ENCODE results near the gene TMEM26. TPM values are rescaled to one million over a fixed set of nuclear protein-coding genes. Genes with fewer than 3 reads are reported as not detected.

TMEM26 gene
- total RNA-seq, 1 experiment from 2014 or later: 14.3 TPM

- Histone ChIP-seq H3K4me3 (ENCODE audit: low read depth in 2 of 2, low read length in 2 of 2) (no peak overlapping the region), H3K4me1 (ENCODE audit: control insufficient read depth, insufficient read depth, low read length) (peaks cover 6% of the 10 kb centered on the region; the same call in 1 of the 2 replicates), H3K27ac (ENCODE audit: low read length) (peak overlapping the region; percentile 4; the same call in 1 of the 2 replicates), H3K9me3 (ENCODE audit: control insufficient read depth, insufficient read depth, low read depth, low read length) (no peaks in the 10 kb centered on the region), H3K27me3 (ENCODE audit: control insufficient read depth, insufficient read depth, low read length) (no peaks in the 10 kb centered on the region), H3K36me3 (ENCODE audit: control insufficient read depth, insufficient read depth, low read length) (no peaks in the 10 kb centered on the region)
- no peak for TF ChIP-seq SIN3A (IDR thresholded peaks at IDR 0.05; ENCODE audit: borderline replicate concordance, insufficient read depth, low read depth, low read length)
- TF ChIP-seq CTCF (IDR thresholded peaks at IDR 0.05): no peak
- TF ChIP-seq REST (IDR thresholded peaks at IDR 0.05; ENCODE audit: insufficient read depth in 1 of 2, low read depth in 2 of 2, low read length in 1 of 2): no peak
- no peak for TF ChIP-seq TCF7L2 (IDR thresholded peaks at IDR 0.05; ENCODE audit: low read depth, low read length)
- TF ChIP-seq POLR2AphosphoS5 (IDR thresholded peaks at IDR 0.05; ENCODE audit: low read depth, low read length): no peak
- ATAC-seq: no peak
- no TSS peak for BruUV-seq (replicated peaks)
- in situ Hi-C loops (cut with HindIII; ENCODE audit: low pct_unique_long_range_greater_than_20kb, low sequenced_read_pairs) (no loop called here), intact Hi-C loops (cut with micrococcal nuclease; ENCODE audit: unreplicated experiment) (loop anchor here (10.0 kb wide), 1 partner anchor 357 kb away; no protein-coding TSS in a partner anchor)
- no peak for DNase-seq (ENCODE audit: low read depth, low spot score)
- ChIA-PET CTCF (interaction anchor here (0.6 kb wide), 1 partner anchor 178 kb away, joined by 3 read pairs; no protein-coding TSS in a partner anchor), POLR2A (no interaction called here)
Measured at GRCh38 chr10:61477451-61477850, 24.3 kb upstream of the TMEM26 start.

GRCh38 chr10:61476529-61476928 lies 23.3 kb upstream of the TMEM26 start:
- POLR2A ChIA-PET: no interaction called here
- Histone ChIP-seq H3K27me3 (ENCODE audit: control insufficient read depth, insufficient read depth, low read length) (no peaks in the 10 kb centered on the region), H3K4me1 (ENCODE audit: control insufficient read depth, insufficient read depth, low read length) (peaks cover 6% of the 10 kb centered on the region; the same call in 1 of the 2 replicates), H3K36me3 (ENCODE audit: control insufficient read depth, insufficient read depth, low read length) (no peaks in the 10 kb centered on the region), H3K9me3 (ENCODE audit: control insufficient read depth, insufficient read depth, low read depth, low read length) (no peaks in the 10 kb centered on the region), H3K4me3 (ENCODE audit: low read depth in 2 of 2, low read length in 2 of 2) (no peak overlapping the region), H3K27ac (ENCODE audit: low read length) (peak overlapping the region; percentile 45; the same call in 1 of the 2 replicates)
- in situ Hi-C loops (cut with HindIII; ENCODE audit: low pct_unique_long_range_greater_than_20kb, low sequenced_read_pairs): no loop called here
- DNase-seq (ENCODE audit: low read depth, low spot score): no peak
- CTCF ChIA-PET: no interaction called here
- no TSS peak for BruUV-seq (replicated peaks)
- no peak for TF ChIP-seq TCF7L2 (IDR thresholded peaks at IDR 0.05; ENCODE audit: low read depth, low read length)
- TF ChIP-seq CTCF (IDR thresholded peaks at IDR 0.05): no peak
- no peak for TF ChIP-seq POLR2AphosphoS5 (IDR thresholded peaks at IDR 0.05; ENCODE audit: low read depth, low read length)
- no peak for ATAC-seq
- intact Hi-C loops (cut with micrococcal nuclease; ENCODE audit: unreplicated experiment): loop anchor here (10.0 kb wide), 1 partner anchor 358 kb away; no protein-coding TSS in a partner anchor

All from Panc1 (cell line).